Measurements from ENCODE around the gene RNF7.
"Not testable (repeated sequence)": the region's sequence is repeated elsewhere in the genome, so short reads cannot be mapped to it uniquely, and the experiment has no call there.

Gene RNF7

GRCh38 chr3:141782386-141782932 is 44.4 kb downstream of the RNF7 start:
- no peak for TF ChIP-seq ZNF274 (IDR thresholded peaks at IDR 0.05; ENCODE audit: low read depth, low read length)
- H3K4me3 ChIP-seq (ENCODE audit: low read length), result no peak overlapping the region

DNA sequence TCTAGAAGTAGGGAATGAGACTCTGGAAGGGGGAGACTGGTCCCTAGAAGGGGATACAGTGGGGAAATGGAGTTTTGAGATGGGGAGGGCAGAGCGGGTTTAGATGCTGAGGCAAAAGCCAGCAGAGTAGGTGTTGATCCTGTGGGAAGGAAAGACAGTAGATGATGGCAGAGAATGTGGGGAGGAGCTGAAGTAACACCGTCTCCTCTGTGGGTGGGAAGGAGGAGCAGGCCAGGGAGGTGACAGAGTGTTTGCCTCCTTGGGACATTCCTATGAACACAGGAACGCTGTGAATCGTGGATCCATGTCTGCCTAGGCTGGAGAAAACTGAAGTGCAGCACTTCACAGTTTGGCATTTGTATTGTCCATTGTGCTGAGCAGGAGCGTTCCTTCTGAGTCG is 45.5 kb downstream of the RNF7 start:
- no peak overlapping the region for H3K4me3 ChIP-seq (ENCODE audit: low read length)
- TF ChIP-seq ZNF274 (IDR thresholded peaks at IDR 0.05; ENCODE audit: low read depth, low read length), result no peak

DNA sequence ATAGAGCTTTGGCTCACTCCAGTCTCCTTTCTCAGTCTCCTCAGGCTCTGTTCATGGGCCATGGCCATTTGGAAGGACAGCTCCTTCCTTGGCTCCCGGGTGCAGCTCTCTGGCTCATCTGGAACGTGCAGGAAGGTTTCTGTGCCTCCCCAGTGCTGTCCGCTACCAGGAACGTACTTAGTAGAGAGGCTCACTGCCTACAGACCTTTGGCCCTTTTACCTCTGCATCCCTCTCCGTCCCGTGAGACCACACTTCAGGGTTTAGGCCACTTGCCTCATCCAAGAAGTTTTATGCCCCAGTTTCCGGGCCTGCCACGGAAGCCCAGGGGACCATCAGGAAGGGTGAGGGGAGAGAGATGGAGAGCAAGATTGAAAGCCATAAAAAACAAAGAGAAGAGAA is 46.0 kb downstream of the RNF7 start:
- H3K4me3 ChIP-seq (ENCODE audit: low read length), result no peak overlapping the region
- TF ChIP-seq ZNF274 (IDR thresholded peaks at IDR 0.05; ENCODE audit: low read depth, low read length), result no peak

- no peak for TF ChIP-seq ZNF274 (IDR thresholded peaks at IDR 0.05; ENCODE audit: low read depth, low read length)
- no peak overlapping the region for H3K4me3 ChIP-seq (ENCODE audit: low read length)
Measured at GRCh38 chr3:141784531-141784930, 46.4 kb downstream of the RNF7 start.

DNA sequence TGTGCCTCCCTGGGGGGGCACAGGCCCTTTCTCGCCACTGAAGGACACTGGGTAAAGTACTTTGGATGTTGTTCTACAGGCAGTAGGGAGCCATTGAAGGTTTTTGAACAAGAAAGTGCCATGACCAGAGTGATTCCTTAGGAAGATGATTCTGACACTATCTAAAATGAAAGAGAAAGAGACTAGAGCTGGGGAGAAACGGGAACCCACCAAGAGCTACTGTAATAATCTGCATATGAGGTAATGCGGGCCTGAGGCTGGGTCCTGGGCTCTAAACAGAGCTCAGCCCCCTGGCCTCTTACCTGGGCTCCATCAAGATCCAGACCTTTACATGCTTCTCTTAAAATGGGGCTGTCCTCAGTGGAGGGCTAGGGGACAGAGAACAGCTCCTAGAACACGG is 50.1 kb downstream of the RNF7 start:
- TF ChIP-seq ZNF274 (IDR thresholded peaks at IDR 0.05; ENCODE audit: low read depth, low read length), result no peak

GRCh38 chr3:141788750-141789149 is 50.7 kb downstream of the RNF7 start:
- not testable (repeated sequence) for H3K4me3 ChIP-seq (ENCODE audit: low read length)

More for the DNA sequence above, 50.1 kb downstream of the RNF7 start:
- H3K4me3 ChIP-seq (ENCODE audit: low read length), result no peak overlapping the region

GRCh38 chr3:141789281-141789680 is 51.2 kb downstream of the RNF7 start:
- TF ChIP-seq ZNF274 (IDR thresholded peaks at IDR 0.05; ENCODE audit: low read depth, low read length), result no peak
- H3K4me3 ChIP-seq (ENCODE audit: low read length), result no peak overlapping the region

DNA sequence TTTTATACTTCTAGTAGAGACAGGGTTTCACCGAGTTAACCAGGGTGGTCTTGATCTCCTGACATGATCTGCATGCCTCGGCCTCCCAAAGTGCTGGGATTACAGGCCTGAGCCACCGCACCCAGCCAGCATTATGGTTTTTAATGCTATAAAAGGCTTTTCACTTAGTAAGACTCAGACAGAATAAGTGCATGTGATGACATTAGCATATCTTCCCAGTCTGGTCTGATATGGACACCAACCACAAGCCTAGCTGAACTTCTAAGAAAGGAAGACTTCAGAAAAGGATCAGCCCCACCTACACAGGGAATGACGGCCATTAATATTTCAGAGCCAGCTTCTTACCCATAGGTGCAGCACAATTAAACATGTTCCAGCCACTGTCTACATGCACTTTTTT is 52.1 kb downstream of the RNF7 start:
- no peak overlapping the region for H3K4me3 ChIP-seq (ENCODE audit: low read length)
- no peak for TF ChIP-seq ZNF274 (IDR thresholded peaks at IDR 0.05; ENCODE audit: low read depth, low read length)

DNA sequence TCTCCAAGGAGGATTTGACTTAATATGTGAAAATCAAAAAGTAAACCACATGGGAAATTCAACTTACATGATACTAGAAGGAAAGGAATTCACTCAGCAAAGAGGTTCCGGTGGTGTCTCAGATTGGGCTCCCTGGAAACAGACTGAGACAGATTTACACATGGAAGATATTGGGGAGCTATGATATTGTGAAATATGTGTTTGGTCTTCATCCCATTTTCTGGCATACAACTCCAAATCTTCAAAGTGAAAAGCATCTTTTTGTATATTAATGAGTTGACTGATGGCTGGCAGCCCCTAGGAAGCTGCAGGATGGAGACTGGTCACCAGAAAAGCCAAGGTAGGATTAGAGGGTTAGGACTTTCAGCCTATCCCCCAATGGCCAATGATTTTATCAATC is 54.4 kb downstream of the RNF7 start:
- no peak overlapping the region for H3K4me3 ChIP-seq (ENCODE audit: low read length)
- TF ChIP-seq ZNF274 (IDR thresholded peaks at IDR 0.05; ENCODE audit: low read depth, low read length), result no peak

GRCh38 chr3:141793476-141794260 is 55.6 kb downstream of the RNF7 start:
- H3K4me3 ChIP-seq (ENCODE audit: low read length), result no peak overlapping the region
- TF ChIP-seq ZNF274 (IDR thresholded peaks at IDR 0.05; ENCODE audit: low read depth, low read length), result no peak

DNA sequence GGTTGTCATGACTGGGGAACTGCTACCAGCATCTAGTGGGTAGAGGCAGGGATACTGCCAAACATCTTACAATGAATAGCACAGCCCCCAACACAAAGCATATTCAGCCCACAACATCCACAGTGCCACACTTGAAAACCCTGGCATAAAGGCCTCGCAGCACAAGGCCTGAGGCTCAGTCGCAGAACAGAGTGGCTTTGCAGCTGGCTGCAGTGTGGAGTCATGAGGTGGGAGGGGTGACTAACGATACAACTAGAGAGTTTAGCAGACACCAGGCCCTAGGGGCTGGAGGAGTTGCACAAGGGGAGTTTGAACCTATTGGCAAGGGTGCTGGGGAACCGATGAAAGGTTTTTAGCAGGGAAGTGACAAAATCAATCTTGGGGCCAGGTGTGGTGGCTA is 57.2 kb downstream of the RNF7 start:
- no peak overlapping the region for H3K4me3 ChIP-seq (ENCODE audit: low read length)
- no peak for TF ChIP-seq ZNF274 (IDR thresholded peaks at IDR 0.05; ENCODE audit: low read depth, low read length)

DNA sequence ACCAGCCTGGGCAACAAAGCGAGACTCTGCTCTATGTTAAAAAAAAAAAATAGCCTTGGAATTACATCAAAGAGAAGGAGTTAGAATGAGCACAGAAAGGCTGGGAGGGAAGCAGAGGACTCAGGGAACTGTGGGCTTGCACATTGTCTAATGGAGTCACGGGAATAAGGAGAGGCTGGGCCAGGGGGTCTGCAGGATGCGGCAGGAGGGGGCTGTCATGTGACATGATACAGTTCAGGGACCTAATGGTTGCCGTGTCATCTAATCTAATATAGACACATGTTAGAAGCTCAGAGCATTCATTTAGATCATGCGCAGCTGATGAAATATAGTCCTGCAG is 57.6 kb downstream of the RNF7 start:
- no peak for TF ChIP-seq ZNF274 (IDR thresholded peaks at IDR 0.05; ENCODE audit: low read depth, low read length)
- H3K4me3 ChIP-seq (ENCODE audit: low read length), result no peak overlapping the region

GRCh38 chr3:141796081-141796888 is 58.2 kb downstream of the RNF7 start:
- no peak overlapping the region; the same call in 1 of the 2 replicates for H3K4me3 ChIP-seq (ENCODE audit: low read length)
- TF ChIP-seq ZNF274 (IDR thresholded peaks at IDR 0.05; ENCODE audit: low read depth, low read length), result no peak
